PC-9 (cell line): Measurements from ENCODE around the gene PLEKHH1.

Experiments used
- CTCF ChIP-seq: fragments of 200-600 bp; sonication (generic); conservative IDR thresholded peaks from 2 replicates; pipeline ENCODE4 v1.6.1; 2017; ENCODE audit warnings: mixed run types, antibody characterized with exemption, mild to moderate bottlenecking, moderate library complexity
- EZH2 ChIP-seq: fragments of 200-600 bp; sonication (generic); IDR thresholded peaks from 2 replicates; pipeline ENCODE4 v1.8.0; 2017; ENCODE audit warnings: antibody characterized with exemption, low read depth

GRCh38 chr14:67522270-67522669, 10.8 kb upstream of the PLEKHH1 start:
- TF ChIP-seq CTCF (no peak), EZH2 (no peak)
